ENCODE data around the gene PRICKLE4. TPM values are rescaled to one million over a fixed set of nuclear protein-coding genes. Genes with fewer than 3 reads are reported as not detected.

The PRICKLE4 gene
- total and polyA plus RNA-seq, 8 donors = 0.88 to 5.7 (median 1.9) TPM

GRCh38 chr6:41786451-41787218 is 6.1 kb downstream of the PRICKLE4 start:
- peaks cover 9 to 18% (median 13%) of the 10 kb centered on the region in 3 donors for H3K4me1 ChIP-seq

GRCh38 chr6:41787219-41787917 is 6.8 kb downstream of the PRICKLE4 start, which contains the start of gene TOMM6:
TOMM6 (plus strand) TSS chr6:41787694; CDS start chr6:41787698, 4 bp downstream.
- 0% methylated on average over 55 of the region's 55 CpGs for WGBS, 2 donors

More at GRCh38 chr6:41786451-41787218, 6.1 kb downstream of the PRICKLE4 start:
- peak; percentile 87 to 92 (median 89) for ATAC-seq
- H3K4me3 ChIP-seq = peak overlapping the region; percentile 61 to 93 (median 82)
- H3K9me3 ChIP-seq = no peaks in the 10 kb centered on the region
- FAIRE-seq = no peak
- H3K36me3 ChIP-seq = peaks cover 0 to 9% (median 3%) of the 10 kb centered on the region in 3 donors
- H3K27ac ChIP-seq = peak overlapping the region; percentile 86 to 93 (median 92)
- peak; percentile 82 to 98 (median 90) for DNase-seq
- WGBS, 2 donors = 1% methylated on average over 44 to 58 of the region's 58 CpGs
- peak; percentile 80 to 88 (median 84) for TF ChIP-seq CTCF (IDR thresholded peaks at IDR 0.05)
- no peaks in the 10 kb centered on the region for H3K27me3 ChIP-seq
- intact Hi-C loops (cut with DNase I) = loop anchor here in 2 of 3 donors (10.0 kb wide), 2 partner anchors 148 to 258 kb away; no protein-coding TSS in a partner anchor

GRCh38 chr6:41789390-41789724 is 8.8 kb downstream of the PRICKLE4 start:
- Histone ChIP-seq H3K4me1 (peaks cover 9 to 14% (median 11%) of the 10 kb centered on the region in 3 donors), H3K4me3 (no peak overlapping the region), H3K36me3 (peaks cover 0 to 9% (median 3%) of the 10 kb centered on the region in 3 donors), H3K27ac (no peak overlapping the region), H3K9me3 (no peaks in the 10 kb centered on the region), H3K27me3 (no peaks in the 10 kb centered on the region)
- ATAC-seq = no peak
- no peak for TF ChIP-seq CTCF (IDR thresholded peaks at IDR 0.05)
- FAIRE-seq = no peak
- no peak for DNase-seq
- 69 to 72% methylated on average over 3 of the region's 3 CpGs for WGBS, 2 donors
- intact Hi-C loops (cut with DNase I) = loop anchor here in 2 of 3 donors (10.0 kb wide), 2 partner anchors 145 to 255 kb away; no protein-coding TSS in a partner anchor

More at GRCh38 chr6:41787219-41787917, 6.8 kb downstream of the PRICKLE4 start, which contains the start of gene TOMM6:
- H3K36me3 ChIP-seq = peaks cover 0 to 9% (median 3%) of the 10 kb centered on the region in 3 donors
- intact Hi-C loops (cut with DNase I) = loop anchor here in 2 of 3 donors (10.0 kb wide), 2 partner anchors 147 to 257 kb away; no protein-coding TSS in a partner anchor
- DNase-seq (peak; percentile 92 to 99 (median 96)), FAIRE-seq (no peak), ATAC-seq (peak; percentile 88 to 94 (median 90))
- H3K4me1 ChIP-seq = peaks cover 9 to 14% (median 11%) of the 10 kb centered on the region in 3 donors
- peak within 1 kb of the TSS; percentile 86 to 93 (median 92) for H3K27ac ChIP-seq
- H3K4me3 ChIP-seq = peak within 1 kb of the TSS; percentile 61 to 93 (median 82)
- TF ChIP-seq CTCF (IDR thresholded peaks at IDR 0.05) = peak; percentile 91 to 97 (median 95)
- H3K27me3 ChIP-seq = no peaks in the 10 kb centered on the region
- no peaks in the 10 kb centered on the region for H3K9me3 ChIP-seq

- ATAC-seq (no peak), DNase-seq (no peak), FAIRE-seq (no peak)
- intact Hi-C loops (cut with DNase I) = no loop called here
- Histone ChIP-seq H3K27me3 (no peaks in the 10 kb centered on the region), H3K4me3 (no peak overlapping the region), H3K36me3 (peaks cover 0 to 9% (median 3%) of the 10 kb centered on the region in 3 donors), H3K27ac (no peak overlapping the region), H3K4me1 (peaks cover 9 to 14% (median 11%) of the 10 kb centered on the region in 3 donors), H3K9me3 (no peaks in the 10 kb centered on the region)
- 100% methylated on average over 1 of the region's 1 CpG for WGBS, 2 donors
- TF ChIP-seq CTCF (IDR thresholded peaks at IDR 0.05) = no peak
These were observed 9.5 kb downstream of the PRICKLE4 start for GRCh38 chr6:41790045-41790444.

All from pancreas (tissue), 10 donors.